Upper lobe of left lung (tissue), 4 donors: ENCODE measurements around the gene CNNM3.

Experiments used
- CTCF ChIP-seq, 6 experiments: fragments of 450-650 bp in 4 of 6; fragments of 200-600 bp in 2 of 6; sonication (generic) in 2 of 6; IDR thresholded peaks; one replicate each; pipeline ENCODE4 v1.5.1; 2016 to 2019; ENCODE audit warnings: antibody characterized with exemption in 6 of 6
- EP300 ChIP-seq, 4 donors: sonication (generic); formaldehyde crosslinking; IDR thresholded peaks; one replicate each; pipeline ENCODE4 v1.5.1; 2017; ENCODE audit warnings: antibody characterized with exemption in 4 of 4, control low read depth in 2 of 4
- POLR2A ChIP-seq, 4 donors: fragments of 450-650 bp; IDR thresholded peaks; one replicate each; pipeline ENCODE4 v1.5.1; 2016 to 2017; ENCODE audit warnings: antibody characterized with exemption in 4 of 4, mild to moderate bottlenecking in 2 of 4
- POLR2AphosphoS5 ChIP-seq, 2 donors: sonication (generic); formaldehyde crosslinking; IDR thresholded peaks; one replicate each; pipeline ENCODE4 v1.5.1; 2017; ENCODE audit warnings: antibody characterized with exemption in 2 of 2

- no peak for TF ChIP-seq CTCF (IDR thresholded peaks at IDR 0.05)
- TF ChIP-seq POLR2AphosphoS5 (IDR thresholded peaks at IDR 0.05) = no peak
- TF ChIP-seq POLR2A (IDR thresholded peaks at IDR 0.05) = no peak
- TF ChIP-seq EP300 (IDR thresholded peaks at IDR 0.05) = no peak
These were observed 45.0 kb downstream of the CNNM3 start for GRCh38 chr2:96861074-96861473.
